PC-3 (cell line): ENCODE results near the gene APEX1. TPM values are rescaled to one million over a fixed set of nuclear protein-coding genes. Genes with fewer than 3 reads are reported as not detected.
"Not testable (repeated sequence)": the region's sequence is repeated elsewhere in the genome, so short reads cannot be mapped to it uniquely, and the experiment has no call there.

ENCODE experiments used
- ATAC-seq: fragments of 200-7000 bp; cut with Tn5 transposase; 2 replicates; pipeline ENCODE4 v1.9.1; 2020; ENCODE audit warnings: mild to moderate bottlenecking, moderate library complexity
- BruUV-seq: library from RNA; stranded (reverse); fragments of 400-500 nt; replicated peaks from 2 replicates; lab custom pipeline; 2021; lab: Mats Ljungman, UMichigan
- CTCF ChIA-PET: fragments of 300-600 bp; sonication (Branson Sonifier 250); formaldehyde crosslinking; loops from one replicate; lab custom pipeline; 2022; ENCODE audit warnings: antibody characterized with exemption; lab: Charles Lee
- POLR2A ChIA-PET: fragments of 300-600 bp; sonication (Branson Sonifier 250); formaldehyde crosslinking; loops from one replicate; lab custom pipeline; 2022; ENCODE audit warnings: antibody characterized with exemption; ENCODE audit not compliant: unreplicated experiment; lab: Charles Lee
- DNase-seq: peaks from one replicate; pipeline ENCODE4 v3.0.0-alpha.2; 2015
- H2AFZ ChIP-seq: fragments of 300-600 bp; sonication (generic); 2 replicates; pipeline ENCODE4 v1.6.0; 2016; ENCODE audit warnings: antibody characterized with exemption, low read length
- H3F3A ChIP-seq: fragments of 300-600 bp; sonication (generic); one replicate; pipeline ENCODE4 v1.6.0; 2017; ENCODE audit warnings: antibody characterized with exemption, low read length, control low read depth, mild to moderate bottlenecking; ENCODE audit not compliant: unreplicated experiment
- H3K27ac ChIP-seq: fragments of 300-600 bp; sonication (generic); 2 replicates; pipeline ENCODE4 v1.5.1; 2016; ENCODE audit warnings: mild to moderate bottlenecking, low read length
- H3K27me3 ChIP-seq: fragments of 300-600 bp; sonication (generic); 2 replicates; pipeline ENCODE4 v1.6.1; 2016; ENCODE audit warnings: low read length, mixed read lengths
- H3K36me3 ChIP-seq: fragments of 300-600 bp; sonication (generic); 2 replicates; pipeline ENCODE4 v1.6.1; 2016; ENCODE audit warnings: low read depth, mixed run types, low read length, mixed read lengths
- H3K4me1 ChIP-seq: fragments of 300-600 bp; sonication (generic); 2 replicates; pipeline ENCODE4 v1.5.1; 2016; ENCODE audit warnings: low read length; ENCODE audit not compliant: insufficient read depth
- H3K4me2 ChIP-seq: fragments of 300-600 bp; sonication (generic); 2 replicates; pipeline ENCODE4 v1.6.0; 2016; ENCODE audit warnings: low read length
- H3K4me3 ChIP-seq: fragments of 300-600 bp; sonication (generic); 2 replicates; pipeline ENCODE4 v1.5.1; 2016; ENCODE audit warnings: mild to moderate bottlenecking, low read length, mixed read lengths
- H3K79me2 ChIP-seq: fragments of 300-600 bp; sonication (generic); 2 replicates; pipeline ENCODE4 v1.6.1; 2017; ENCODE audit warnings: low read length, mixed read lengths
- H3K9ac ChIP-seq: fragments of 300-600 bp; sonication (generic); 2 replicates; pipeline ENCODE4 v1.6.0; 2016; ENCODE audit warnings: mild to moderate bottlenecking, low read length
- H3K9me2 ChIP-seq: fragments of 300-600 bp; sonication (generic); replicated peaks from 2 replicates; pipeline ENCODE4 v1.6.1; 2016; ENCODE audit warnings: mixed run types, low read length, mixed read lengths
- H3K9me3 ChIP-seq: fragments of 300-600 bp; sonication (generic); 2 replicates; pipeline ENCODE4 v1.6.1; 2016; ENCODE audit warnings: low read length, mixed read lengths
- H4K20me1 ChIP-seq: fragments of 300-600 bp; sonication (generic); 2 replicates; pipeline ENCODE4 v1.6.1; 2016; ENCODE audit warnings: low read length, mixed read lengths
- EZH2 ChIP-seq: fragments of 300-600 bp; sonication (generic); IDR thresholded peaks from one replicate; pipeline ENCODE4 v1.6.1; 2017; ENCODE audit warnings: antibody characterized with exemption, mild to moderate bottlenecking, low read length; ENCODE audit not compliant: unreplicated experiment
- EZH2phosphoT487 ChIP-seq: fragments of 300-600 bp; sonication (generic); IDR thresholded peaks from 2 replicates; pipeline ENCODE4 v1.6.1; 2018; ENCODE audit warnings: mild to moderate bottlenecking, antibody characterized with exemption, low read length, borderline replicate concordance
- intact Hi-C: fragments of 100-400 bp; cut with micrococcal nuclease; formaldehyde crosslinking; loops from 2 replicates; pipeline ENCODE4 v1.9.0; 2023
- total RNA-seq: library from RNA; depleted of rRNA; stranded (reverse); fragments of >200 nt; gene quantifications from 2 replicates; pipeline ENCODE4 v1.2.3, GENCODE V29; 2014
- TF ChIP-seq, protein P1 (sequence below): fragments of 300-600 bp; sonication (generic); conservative IDR thresholded peaks from 2 replicates; pipeline ENCODE4 v1.5.1; 2017; ENCODE audit warnings: antibody characterized with exemption, low read depth, mild to moderate bottlenecking, low read length

The APEX1 gene
- total RNA-seq, 1 experiment from 2014 or later = 147 TPM

DNA sequence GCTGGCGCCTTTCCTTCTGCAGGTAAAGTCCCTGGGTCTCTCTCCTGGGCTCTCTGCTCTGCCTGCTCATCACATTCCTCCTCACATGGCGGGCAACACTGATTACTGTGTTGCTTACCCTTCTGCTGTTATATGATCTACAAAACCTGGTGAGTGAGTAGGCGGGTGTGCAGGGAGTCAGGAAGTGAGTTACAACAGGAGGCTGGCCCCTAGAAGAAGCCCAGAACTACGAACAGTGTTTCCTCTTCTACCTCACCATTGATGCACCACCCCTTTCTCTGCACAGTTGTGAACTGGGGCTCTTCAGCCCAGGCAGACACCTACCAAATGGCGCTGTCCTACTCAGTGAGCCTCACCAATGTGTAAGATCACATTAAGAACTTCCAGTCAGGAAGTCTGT lies 14.1 kb upstream of the APEX1 start:
- DNase-seq (no peak), ATAC-seq (no peak)
- Histone ChIP-seq H3K27me3 (no peaks in the 10 kb centered on the region), H3K4me1 (no peaks in the 10 kb centered on the region), H2AFZ (no peak overlapping the region), H3F3A (no peaks in the 10 kb centered on the region), H3K4me2 (no peak overlapping the region), H3K9me2 (no peaks in the 10 kb centered on the region), H3K9ac (no peak overlapping the region), H3K9me3 (no peaks in the 10 kb centered on the region), H4K20me1 (no peaks in the 10 kb centered on the region), H3K36me3 (peaks cover 6% of the 10 kb centered on the region; the same call in 1 of the 2 replicates), H3K27ac (no peak overlapping the region), H3K4me3 (no peak overlapping the region), H3K79me2 (no peaks in the 10 kb centered on the region)
- CTCF ChIA-PET = no interaction called here
- no TSS peak for BruUV-seq
- TF ChIP-seq, protein P1, sequence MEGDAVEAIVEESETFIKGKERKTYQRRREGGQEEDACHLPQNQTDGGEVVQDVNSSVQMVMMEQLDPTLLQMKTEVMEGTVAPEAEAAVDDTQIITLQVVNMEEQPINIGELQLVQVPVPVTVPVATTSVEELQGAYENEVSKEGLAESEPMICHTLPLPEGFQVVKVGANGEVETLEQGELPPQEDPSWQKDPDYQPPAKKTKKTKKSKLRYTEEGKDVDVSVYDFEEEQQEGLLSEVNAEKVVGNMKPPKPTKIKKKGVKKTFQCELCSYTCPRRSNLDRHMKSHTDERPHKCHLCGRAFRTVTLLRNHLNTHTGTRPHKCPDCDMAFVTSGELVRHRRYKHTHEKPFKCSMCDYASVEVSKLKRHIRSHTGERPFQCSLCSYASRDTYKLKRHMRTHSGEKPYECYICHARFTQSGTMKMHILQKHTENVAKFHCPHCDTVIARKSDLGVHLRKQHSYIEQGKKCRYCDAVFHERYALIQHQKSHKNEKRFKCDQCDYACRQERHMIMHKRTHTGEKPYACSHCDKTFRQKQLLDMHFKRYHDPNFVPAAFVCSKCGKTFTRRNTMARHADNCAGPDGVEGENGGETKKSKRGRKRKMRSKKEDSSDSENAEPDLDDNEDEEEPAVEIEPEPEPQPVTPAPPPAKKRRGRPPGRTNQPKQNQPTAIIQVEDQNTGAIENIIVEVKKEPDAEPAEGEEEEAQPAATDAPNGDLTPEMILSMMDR = no peak
- TF ChIP-seq EZH2 = no peak
- TF ChIP-seq EZH2phosphoT487 = no peak
- intact Hi-C loops = no loop called here
- POLR2A ChIA-PET = no interaction called here

DNA sequence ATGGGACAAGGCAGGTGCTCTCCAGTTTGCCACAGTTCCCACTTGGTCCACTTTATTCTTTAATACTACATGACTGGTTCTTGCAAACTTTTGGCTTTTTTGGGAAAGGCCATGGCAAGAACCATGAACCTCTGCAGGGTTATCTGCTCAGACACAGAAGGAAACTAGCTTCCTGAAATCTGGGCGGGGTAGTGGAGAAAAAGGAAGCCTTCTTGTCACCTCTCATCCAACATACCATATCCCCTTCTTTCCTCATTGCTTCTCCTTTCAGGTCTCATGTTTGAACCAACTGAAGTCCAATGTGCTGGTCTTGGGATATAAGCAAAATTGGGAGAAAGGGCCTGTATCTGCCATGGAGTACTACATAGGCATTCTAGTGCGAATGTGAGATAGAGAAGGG lies 13.6 kb upstream of the APEX1 start:
- intact Hi-C loops = no loop called here
- no peak for DNase-seq
- no peaks in the 10 kb centered on the region for H3K9me2 ChIP-seq
- no peak overlapping the region for H3K27ac ChIP-seq
- H4K20me1 ChIP-seq = no peaks in the 10 kb centered on the region
- ChIA-PET POLR2A (no interaction called here), CTCF (no interaction called here)
- BruUV-seq = no TSS peak
- no peak overlapping the region for H3K9ac ChIP-seq
- H2AFZ ChIP-seq = no peak overlapping the region
- no peak for TF ChIP-seq EZH2phosphoT487
- TF ChIP-seq EZH2 = no peak
- TF ChIP-seq, protein P1 = no peak
- H3K79me2 ChIP-seq = no peaks in the 10 kb centered on the region
- no peak for ATAC-seq
- no peaks in the 10 kb centered on the region for H3K4me1 ChIP-seq
- H3K27me3 ChIP-seq = no peaks in the 10 kb centered on the region
- no peak overlapping the region for H3K4me2 ChIP-seq
- no peaks in the 10 kb centered on the region for H3F3A ChIP-seq
- peaks cover 12% of the 10 kb centered on the region for H3K36me3 ChIP-seq
- H3K9me3 ChIP-seq = no peaks in the 10 kb centered on the region
- H3K4me3 ChIP-seq = no peak overlapping the region

DNA sequence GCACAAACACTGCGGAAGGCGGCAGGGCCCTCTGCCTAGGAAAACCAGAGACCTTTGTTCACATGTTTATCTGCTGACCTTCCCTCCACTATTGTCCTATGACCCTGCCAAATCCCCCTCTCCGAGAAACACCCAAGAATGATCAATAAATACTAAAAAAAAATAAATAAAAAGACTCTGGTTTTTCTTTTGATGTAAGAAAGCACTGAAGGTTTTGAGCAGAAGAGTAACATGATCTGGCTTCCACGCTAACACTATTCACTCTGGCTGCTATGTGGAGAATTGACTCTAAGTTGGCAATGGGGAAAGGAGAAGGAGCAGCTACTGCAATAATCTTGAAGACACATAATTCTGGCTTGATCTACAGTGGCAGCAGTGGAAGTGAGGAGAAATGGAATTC lies 11.4 kb upstream of the APEX1 start:
- ATAC-seq, H3K9me3 ChIP-seq, H3K4me3 ChIP-seq, H3F3A ChIP-seq, H4K20me1 ChIP-seq, intact Hi-C loops, DNase-seq, H3K79me2 ChIP-seq, H3K9ac ChIP-seq, H3K4me2 ChIP-seq, H3K27me3 ChIP-seq, POLR2A ChIA-PET, H3K27ac ChIP-seq, BruUV-seq, CTCF ChIA-PET, H3K4me1 ChIP-seq, H3K9me2 ChIP-seq, H2AFZ ChIP-seq: not testable (repeated sequence)
- peaks cover 33% of the 10 kb centered on the region for H3K36me3 ChIP-seq
